NCI-H1092 (cell line): Measurements from ENCODE around the gene DIAPH3.

Experiments used
- DNase-seq: peaks from one replicate; lab custom pipeline; 2025; lab: John Stamatoyannopoulos, UW

The DIAPH3 gene

GRCh38 chr13:60155978-60156377, 7.8 kb downstream of the DIAPH3 start:
- DNase-seq: no peak

- no peak for DNase-seq
Observed at GRCh38 chr13:60152904-60153303, 10.8 kb downstream of the DIAPH3 start.

- DNase-seq: no peak
Observed at GRCh38 chr13:60152114-60152513, 11.6 kb downstream of the DIAPH3 start.

GRCh38 chr13:60150538-60150937, 13.2 kb downstream of the DIAPH3 start:
- DNase-seq: no peak

- DNase-seq: no peak
Observed at GRCh38 chr13:60148918-60149317, 14.8 kb downstream of the DIAPH3 start.

GRCh38 chr13:60147361-60147760, 16.4 kb downstream of the DIAPH3 start:
- DNase-seq: no peak

GRCh38 chr13:60146471-60146870, 17.3 kb downstream of the DIAPH3 start:
- no peak for DNase-seq

- no peak for DNase-seq
Observed at GRCh38 chr13:60143775-60144174, 20.0 kb downstream of the DIAPH3 start.

- DNase-seq: no peak
Observed at GRCh38 chr13:60139272-60139671, 24.5 kb downstream of the DIAPH3 start.

GRCh38 chr13:60138674-60139073, 25.1 kb downstream of the DIAPH3 start:
- no peak for DNase-seq

- DNase-seq: no peak
Observed at GRCh38 chr13:60137911-60138560, 25.7 kb downstream of the DIAPH3 start.

GRCh38 chr13:60135344-60135743, 28.4 kb downstream of the DIAPH3 start:
- DNase-seq: no peak

GRCh38 chr13:60134376-60134775, 29.4 kb downstream of the DIAPH3 start:
- DNase-seq: no peak

- DNase-seq: no peak
Observed at GRCh38 chr13:60121337-60121687, 42.4 kb downstream of the DIAPH3 start.

GRCh38 chr13:60120617-60121336, 43.0 kb downstream of the DIAPH3 start:
- no peak for DNase-seq

- DNase-seq: no peak
Observed at GRCh38 chr13:60118696-60119400, 44.9 kb downstream of the DIAPH3 start.

- DNase-seq: no peak
Observed at GRCh38 chr13:60114499-60115028, 49.2 kb downstream of the DIAPH3 start.

GRCh38 chr13:60112771-60113170, 51.0 kb downstream of the DIAPH3 start:
- no peak for DNase-seq

- no peak for DNase-seq
Observed at GRCh38 chr13:60111691-60112090, 52.0 kb downstream of the DIAPH3 start.

GRCh38 chr13:60109285-60109684, 54.4 kb downstream of the DIAPH3 start:
- no peak for DNase-seq

GRCh38 chr13:60108589-60108988, 55.1 kb downstream of the DIAPH3 start:
- DNase-seq: no peak

GRCh38 chr13:60099631-60100420, 63.9 kb downstream of the DIAPH3 start:
- DNase-seq: no peak
